Dedifferentiated amniotic fluid mesenchymal stem cell (primary cell): Measurements from ENCODE around the gene ALX4.

Source experiments
- DNase-seq: peaks from one replicate; pipeline ENCODE4 v3.0.0-alpha.2; 2016; ENCODE audit errors: extremely low spot score

The ALX4 gene

DNA sequence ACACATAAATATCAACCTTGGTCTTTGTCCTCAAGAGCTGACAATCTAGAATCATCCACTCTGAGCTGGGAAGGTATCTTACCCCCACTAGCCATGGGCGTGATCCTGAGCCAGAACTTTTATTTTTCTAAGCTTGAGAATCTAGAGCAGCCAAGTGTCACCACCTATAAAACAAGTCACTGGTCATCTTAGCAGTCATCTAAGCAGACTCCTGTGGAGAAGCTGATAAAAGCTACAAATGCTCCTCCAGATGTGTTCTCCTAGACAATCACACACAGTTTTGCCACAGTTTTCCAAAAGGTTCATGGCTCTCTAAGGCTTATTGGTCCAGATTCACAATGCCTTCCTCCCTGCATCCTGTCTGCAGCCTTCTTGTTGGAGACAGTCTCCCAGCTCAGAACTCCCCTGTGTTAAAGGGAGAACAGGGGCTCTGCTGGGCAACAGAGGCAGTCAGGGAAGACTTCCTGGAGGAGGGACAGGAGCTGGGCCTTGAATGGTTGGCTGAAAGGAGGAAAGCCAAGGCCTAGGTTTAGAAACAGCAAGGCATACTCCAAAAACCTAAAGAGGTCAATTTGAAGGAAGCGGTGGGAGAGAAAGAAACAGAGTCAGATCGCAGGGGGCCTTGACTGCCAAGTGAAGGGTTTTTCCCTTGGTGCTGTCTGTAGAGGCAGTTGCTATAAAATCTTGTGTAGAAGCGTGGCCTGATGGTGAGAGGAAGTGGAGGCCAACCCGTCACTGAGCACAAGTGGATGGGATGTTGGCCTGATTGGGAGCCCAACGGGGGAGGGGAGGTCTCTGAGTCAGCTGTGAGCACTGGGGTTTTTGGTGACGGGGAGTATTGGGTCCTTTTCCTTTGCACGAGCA is 42.0 kb downstream of the ALX4 start:
- DNase-seq, result no peak

DNA sequence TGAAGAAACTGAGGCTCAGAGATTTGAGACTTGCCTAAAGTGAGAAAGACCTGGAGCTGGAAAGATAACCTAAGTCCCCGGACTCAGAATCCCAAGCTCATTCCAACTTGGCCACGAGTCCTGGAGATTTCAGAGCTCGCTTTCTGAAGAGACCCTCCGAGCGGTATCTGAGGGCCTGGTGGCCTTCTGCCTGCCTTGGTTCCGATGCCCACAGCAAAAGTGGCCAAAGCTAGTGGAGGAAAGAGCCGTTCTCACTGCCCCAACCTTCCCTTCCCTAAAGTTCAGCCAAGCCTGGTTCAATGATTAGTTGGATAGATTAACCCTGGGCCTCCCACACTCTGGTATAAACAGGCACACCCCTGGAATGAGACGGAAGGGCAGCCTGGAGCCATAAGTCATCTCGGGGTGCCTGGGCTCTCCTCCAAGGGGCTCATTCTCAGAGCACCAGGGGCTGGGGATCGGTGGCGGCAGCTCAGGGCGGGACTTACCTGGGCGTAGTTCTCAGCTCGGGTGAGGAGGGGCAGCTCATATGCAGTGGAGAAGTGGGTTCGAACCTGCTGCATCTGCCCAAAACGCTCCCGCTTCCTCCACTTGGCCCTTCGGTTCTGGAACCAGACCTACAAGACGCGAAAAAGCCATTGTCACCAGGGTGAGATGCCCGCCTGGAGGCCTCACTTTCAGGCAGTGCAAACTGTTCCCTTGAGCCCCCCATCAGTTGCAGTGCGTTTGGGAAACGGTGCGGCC is 42.8 kb downstream of the ALX4 start:
- no peak for DNase-seq

DNA sequence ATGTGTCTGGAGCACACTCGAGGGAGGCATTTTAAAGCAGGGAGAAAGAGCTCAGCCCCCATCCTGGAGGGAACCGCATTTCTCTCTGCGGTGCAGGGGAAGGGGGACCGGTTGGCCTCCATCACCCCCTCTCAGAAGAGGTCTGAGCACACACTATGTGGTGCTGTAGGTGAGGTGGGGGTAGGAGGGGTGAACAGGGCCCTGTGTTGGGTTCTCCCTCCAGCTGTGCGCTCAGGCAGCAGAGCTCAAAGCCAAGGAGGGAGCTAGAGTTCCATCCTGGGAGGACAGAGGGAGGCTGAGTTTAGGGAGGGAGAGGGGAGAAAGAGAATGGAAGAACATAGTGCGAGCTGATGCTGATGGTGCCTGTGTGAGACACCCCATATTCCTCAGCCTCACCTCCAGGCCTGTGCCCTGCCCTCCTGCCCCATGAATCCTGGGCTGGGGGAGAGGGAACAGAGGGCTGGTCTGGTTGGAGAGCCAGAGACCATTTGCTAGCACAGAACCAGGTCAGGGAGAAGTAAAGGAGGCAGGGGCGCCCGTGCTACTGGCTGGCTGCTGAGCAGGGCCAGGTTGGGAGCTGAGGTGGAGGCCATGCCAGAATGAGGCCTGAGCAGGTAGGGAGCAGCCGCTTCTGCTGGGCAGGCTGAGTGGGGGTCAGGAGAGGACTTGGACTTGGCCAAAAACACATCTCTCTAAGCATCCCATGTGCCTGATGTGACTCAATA is 43.7 kb downstream of the ALX4 start:
- DNase-seq, result no peak

DNA sequence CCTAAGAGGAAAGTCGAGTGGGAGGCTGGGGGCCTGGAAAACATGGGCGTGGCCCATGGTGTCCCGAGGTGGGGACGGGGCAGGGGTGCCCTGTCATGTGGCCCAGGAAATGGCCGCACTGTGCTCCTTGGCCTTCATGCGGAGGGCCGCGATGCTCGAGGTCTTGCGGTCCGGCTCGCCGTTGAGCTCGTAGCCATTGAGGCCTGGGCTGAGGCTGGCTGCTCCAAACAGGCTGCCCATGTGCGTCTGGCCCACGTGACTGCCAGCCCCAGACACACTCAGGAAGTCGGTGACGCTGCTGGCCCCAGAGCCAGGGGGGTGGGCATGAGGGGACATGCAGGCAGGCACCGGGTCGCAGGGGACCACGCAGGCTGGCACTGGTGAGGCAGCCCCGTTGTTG is 45.2 kb downstream of the ALX4 start:
- no peak for DNase-seq

DNA sequence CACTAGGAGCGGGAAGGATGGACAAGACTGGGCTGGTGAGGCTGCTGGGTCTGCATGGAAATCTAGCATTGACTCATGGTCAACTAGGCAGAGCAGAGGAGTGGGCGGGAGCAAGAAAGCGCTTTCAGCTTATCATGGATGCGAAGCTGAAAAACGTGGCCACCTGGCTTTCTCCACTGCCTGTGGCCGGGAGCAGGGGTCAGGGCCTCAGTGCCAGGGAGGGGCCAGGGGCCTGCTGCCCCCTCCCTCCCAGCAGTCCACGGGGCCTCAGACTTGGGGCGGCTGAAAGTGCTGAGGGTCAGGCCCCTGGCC is 45.5 kb downstream of the ALX4 start:
- no peak for DNase-seq

DNA sequence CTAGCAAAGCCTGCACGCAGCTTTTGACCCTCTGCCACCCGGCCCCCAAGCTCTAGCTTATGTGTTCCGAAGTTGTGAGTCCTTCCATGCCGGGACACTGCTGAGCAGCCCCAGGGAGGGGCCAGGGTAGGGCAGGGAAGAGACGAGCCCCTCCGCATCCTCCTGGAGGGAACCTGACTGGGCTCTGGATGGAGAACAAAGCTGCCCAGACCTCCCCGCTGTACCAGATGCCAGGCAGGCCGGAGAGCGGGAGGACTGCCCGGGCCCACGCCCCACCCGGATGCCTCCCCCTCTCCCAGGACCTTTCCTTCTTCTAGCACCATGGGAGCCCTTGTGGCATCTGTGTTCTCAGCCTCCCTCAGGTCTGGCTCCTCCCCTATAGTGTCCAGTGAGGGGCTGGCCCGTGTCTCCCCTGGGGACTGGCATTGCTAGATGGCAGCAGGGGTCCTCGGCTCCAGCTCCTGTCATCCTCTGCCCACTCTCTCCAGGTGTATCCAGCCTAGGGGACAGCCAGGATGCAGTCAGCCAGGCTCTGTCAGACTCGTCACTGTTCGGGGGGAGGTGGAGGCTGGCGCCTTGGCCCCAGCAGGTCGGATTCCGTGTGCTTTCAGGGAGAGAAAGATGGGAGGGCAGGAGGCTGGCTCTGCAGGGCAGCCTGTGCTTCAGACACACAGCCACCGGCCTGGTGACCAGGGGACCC is 46.1 kb downstream of the ALX4 start:
- DNase-seq, result no peak

DNA sequence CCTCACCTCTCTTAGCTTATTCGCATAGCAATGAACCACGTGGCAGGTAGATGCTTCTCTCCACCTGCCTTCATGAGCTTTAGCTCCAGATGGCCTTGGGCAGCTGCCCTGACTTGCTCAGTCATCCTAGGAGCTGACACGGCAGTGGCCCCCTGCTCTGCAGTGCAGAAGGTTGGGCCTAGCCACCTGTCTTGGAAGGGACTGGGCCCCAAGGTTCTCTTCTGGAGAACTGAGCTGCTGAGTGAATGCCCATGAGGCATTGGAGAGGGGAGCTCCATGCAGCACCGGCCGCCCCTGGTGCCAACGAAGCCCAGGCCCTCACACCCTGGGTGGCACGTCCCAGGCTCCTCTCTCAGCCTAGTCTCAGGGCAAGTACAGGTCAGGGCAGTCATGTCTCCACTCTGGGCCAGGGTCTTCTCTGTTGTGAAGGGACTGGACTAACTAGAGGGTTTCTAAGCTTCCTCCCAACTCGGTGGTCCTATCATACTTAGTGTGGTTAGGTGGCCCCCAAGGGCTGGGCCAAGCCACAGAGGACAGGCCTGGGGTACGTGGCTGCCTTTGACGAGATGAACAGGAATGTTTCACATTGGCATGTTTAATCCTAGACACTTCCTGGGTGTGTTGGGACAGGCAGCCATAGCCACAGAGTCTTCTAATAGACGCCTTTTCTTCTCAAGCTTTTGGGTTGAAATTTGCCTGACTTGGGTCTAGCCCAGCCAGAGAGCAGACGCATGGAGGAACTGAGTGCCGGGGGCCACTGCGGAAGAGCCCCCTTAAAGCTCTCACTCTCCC is 47.9 kb downstream of the ALX4 start:
- no peak for DNase-seq

DNA sequence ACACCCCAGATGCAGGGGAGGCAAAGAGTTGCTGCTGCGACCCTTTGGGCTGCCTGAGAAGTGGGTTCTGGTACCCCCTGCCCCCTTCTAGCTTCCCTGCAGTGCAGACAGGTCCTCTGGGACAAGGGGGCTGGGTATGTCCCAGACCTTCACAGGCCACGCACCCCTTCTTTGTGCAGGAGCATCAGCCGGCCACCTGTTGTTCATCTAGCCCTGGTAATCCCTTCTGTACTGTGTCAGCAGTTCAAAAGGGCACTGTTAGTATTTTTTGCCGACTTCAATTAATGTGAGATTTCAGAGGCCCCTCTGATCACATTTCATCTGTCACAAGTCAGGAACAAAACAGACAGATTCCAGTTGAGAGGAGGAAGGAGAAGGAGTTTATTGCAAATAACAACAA is 49.9 kb downstream of the ALX4 start:
- DNase-seq, result no peak

DNA sequence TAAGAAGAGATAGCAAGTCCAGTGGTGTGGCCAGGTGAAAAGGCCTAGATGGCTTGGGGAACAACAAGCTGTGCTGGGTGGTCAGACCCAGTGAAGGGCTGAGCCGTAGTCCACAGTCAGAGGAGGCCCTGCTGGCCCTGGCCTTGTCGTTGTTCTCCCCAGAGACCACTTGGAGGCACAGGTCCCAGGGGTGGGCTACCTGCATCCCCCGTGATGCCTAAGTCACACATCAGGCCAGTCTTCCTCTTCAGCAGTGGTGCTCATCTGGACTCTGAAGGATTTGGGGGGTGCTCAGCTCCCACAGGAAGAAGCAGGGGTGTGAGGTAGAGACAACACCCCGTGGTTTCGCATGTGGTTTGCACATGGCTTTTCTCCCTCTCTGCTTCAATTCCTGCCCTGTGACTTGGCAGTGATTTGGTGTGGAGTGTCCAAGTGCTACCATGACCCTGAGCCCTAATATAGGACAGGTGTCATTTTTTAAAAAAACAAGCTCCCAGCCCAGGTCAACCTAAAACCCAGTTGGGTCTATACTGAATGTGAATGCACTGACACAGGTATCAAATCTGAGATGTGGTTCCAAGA is 51.0 kb downstream of the ALX4 start:
- DNase-seq, result no peak

DNA sequence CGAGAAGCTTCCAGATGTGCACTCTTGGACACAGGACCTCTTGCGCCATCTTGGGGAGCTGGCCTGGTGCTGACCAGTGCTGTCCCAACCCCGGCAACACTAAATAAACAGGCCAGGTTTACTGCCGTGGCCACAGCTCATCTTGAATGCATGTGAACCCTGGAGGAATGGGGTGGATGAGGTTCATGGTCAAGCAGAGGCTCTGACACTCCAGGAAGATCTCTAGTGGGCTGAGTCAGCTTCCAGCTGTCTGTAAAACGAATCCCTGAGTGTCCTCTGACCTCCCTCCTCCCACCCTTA is 51.8 kb downstream of the ALX4 start:
- DNase-seq, result no peak

DNA sequence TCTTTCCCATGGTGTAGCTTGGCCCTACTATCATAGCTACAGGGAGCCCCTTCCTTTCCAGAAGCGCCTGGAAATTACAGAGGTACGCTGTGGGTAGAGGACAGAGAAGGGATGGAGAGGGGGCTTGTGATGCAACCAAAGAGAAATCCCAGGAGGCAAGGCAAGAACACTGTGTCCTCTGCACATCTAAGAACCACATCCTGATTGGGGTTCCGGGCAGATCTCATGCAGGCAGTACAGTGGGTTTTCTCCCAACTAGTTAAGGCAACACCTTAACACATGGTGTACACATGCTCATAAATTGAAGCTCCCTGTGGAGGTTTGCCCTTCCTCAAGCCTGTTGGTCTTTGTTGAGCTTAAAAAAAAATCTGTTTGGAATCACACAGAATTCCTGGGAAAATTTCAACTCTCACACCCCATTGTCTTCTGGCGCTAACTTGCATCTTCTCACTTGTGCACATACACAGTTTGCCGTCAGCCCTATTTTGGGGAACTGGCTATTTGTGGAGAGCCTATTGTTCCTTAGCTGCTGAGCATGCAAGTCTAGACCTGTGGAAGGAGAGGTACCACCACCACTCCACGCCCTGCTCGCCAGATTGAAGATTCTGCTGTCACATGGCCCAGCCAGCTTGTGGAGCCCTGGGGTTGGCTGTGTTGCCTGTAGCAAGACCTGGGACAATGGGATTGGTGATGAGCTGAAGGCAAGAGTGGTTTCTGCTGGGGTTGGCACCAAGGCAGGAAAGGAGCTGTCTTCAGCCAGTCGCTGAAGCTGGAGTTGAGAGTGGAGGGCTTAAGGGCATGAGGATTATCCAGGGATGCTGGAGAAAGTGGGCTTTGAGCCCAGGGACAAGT is 52.4 kb downstream of the ALX4 start:
- DNase-seq, result no peak

DNA sequence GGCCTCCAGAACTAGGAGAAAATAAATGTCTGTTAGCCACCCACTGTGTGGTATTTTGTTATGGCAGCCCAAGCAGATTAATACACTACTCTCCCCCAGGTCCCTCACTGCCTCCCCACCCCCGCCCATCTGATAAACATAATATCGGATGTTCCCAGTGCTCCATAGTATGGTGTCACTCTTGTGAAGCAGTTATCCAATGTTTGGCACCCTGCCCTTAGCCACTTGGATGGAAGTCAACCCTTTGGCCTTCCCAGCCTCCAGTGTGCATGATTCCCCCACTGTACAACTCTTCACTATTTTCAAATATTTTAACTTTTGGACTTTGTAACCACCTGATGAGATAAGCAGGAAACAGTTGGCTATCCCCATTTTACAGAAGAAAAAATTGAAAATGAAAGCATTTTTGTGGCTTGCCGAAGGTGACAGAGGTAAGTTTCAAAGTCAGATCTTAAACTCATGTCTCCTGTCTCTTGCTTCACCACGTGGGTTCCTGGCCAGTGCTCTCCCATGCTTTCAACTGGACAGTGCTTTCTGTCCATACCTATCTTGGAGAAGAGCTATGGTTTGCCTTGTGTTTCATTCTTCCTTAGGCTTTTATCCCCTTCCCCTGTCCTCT is 53.2 kb downstream of the ALX4 start:
- no peak for DNase-seq

DNA sequence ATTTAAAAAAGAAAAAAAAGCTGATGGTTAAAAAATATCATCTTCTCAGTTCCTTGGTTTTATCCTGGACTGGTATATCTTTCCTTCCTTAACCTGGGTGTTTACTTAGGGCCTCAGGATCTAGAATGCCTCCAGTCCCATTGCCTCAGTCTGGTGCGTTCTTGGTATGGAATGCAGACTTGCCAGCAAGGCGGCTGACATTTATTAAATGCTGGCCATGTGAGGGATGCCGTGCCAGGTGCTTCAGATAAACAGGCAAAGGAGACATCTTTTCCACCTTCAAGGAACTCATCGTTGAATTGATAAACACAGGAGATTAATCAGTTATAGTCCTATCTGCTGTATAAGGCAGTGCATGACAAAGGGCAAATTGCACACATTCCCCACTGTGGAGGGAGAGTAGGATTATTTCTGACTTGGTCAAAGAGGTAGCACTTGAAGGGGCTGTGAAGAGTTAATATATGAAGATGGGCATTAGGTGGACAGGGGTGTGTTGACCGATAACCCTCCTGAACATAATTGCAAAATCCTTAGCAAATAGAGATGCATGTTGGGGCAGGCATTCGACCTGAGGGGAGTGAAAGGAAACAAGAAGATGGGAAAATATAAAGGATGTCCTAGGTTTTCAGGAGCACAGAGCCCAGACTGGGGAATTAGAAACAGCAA is 54.4 kb downstream of the ALX4 start:
- no peak for DNase-seq

DNA sequence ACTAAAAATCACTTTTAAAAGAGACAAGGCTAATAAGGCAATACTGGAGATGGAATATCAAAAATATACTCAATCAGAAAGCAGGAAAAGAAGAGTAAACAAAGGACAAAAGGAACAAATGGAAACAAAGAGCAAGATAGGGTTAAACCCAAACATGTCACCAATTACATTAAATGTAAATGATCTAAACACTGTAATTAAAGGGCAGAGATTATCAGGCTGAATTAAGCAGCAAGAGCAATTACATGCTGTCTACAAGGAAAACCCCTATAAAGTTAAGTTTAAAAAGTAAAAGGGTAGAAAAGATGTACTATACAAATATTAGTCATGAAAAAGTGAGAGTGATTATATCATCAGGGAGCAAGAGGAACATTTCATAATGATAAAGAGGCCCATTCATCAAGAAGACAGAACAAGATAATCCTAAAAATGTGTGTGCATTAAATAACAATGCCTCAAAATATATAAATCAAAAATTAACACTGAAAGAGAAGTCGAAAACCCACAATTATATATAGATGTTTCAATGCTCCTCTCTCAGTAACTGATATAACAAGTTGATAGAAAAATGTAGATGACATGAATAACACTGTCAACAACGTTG is 56.8 kb downstream of the ALX4 start:
- no peak for DNase-seq

DNA sequence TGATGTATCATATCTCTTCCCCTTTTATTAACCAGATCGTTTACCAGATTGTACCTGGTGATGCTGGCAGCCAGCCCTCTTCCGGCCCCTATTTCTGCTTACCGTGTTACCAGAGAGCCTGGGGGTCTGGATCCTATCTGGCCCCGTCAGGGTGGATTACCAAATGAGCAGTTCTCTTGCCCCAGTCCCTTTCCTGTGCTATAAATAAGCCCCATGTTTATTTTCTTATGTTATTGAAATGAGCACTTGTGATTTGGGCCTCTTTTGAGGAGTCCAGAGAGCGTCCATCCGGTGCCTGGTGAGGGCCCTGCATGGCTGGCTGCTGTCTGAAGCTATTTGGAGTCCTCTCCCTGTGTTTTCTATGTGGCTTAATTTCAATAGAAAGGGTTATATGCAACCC is 59.5 kb downstream of the ALX4 start:
- DNase-seq, result no peak

DNA sequence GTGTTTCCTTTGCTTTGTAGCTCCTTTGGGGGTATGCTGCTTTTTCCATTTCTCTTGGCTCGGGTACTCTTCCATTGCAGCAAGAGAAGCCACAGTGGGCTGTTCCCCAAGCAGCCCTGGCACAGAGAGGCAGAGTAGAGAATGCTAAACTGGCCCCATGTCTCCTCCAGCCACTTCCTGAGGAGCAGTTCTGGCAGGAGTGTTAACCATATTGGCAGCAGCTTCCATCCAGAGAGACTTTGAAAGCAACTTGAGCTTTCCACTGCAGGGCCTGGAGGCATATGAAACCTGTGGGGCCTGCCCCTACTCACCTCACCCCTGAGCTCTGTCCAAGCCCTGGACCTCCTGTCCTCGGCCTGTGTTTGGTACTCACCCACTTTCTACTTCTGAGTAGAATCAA is 61.8 kb downstream of the ALX4 start:
- no peak for DNase-seq

DNA sequence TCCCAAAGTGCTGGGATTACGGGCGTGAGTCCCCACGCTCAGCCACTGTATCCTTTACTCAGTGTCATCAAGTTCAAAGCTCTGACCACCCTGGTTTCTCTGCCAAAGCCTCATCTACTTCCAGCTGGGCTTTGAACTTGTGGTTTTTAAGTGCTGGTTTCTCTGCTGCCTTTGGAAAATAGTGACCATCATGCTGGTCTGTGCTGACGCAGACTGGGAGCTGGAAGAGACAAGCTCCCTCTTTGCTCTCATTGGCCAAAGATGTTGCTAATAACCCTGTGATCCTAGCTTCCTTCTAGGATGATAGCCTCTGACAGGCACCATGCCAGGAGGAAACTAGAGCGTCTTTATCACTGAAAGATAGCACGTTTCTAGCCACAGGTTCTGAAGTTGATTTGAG is 62.4 kb downstream of the ALX4 start:
- DNase-seq, result no peak

DNA sequence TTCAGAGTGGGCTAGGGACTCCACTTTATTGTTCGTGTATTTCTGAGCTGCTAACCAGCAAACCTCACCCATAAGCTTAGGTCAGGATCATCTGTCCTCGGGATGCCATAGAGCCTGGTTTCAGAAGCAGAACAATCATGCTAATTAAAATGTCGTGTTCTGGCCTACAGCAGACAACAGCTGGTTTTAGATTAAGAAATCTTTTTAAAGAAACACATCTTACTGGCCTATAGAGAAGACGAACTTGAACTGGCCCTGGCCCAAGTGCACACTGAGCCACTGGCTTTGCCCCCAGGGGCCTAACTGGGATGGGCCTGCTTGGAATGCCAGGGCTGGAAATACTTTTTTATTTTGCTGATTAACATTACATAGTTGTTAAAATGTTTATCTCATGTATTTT is 63.2 kb downstream of the ALX4 start:
- peak; percentile 65 for DNase-seq
